Thymus (tissue), 14 donors: ENCODE data around the gene PCIF1. TPM values are rescaled to one million over a fixed set of nuclear protein-coding genes. Genes with fewer than 3 reads are reported as not detected.

Experiments used
- DNase-seq, 9 donors: peaks; one replicate each; pipeline ENCODE4 v3.0.0-alpha.2; 2013; ENCODE audit warnings: low spot score in 9 of 9, low read depth in 6 of 9, missing footprints in 1 of 9
- H3K27ac ChIP-seq, 2 donors: one replicate each; pipeline ENCODE4 v1.5.1; 2013; ENCODE audit warnings: control low read depth in 1 of 2, low read depth in 1 of 2, low read length in 1 of 2, mild to moderate bottlenecking in 1 of 2, moderate library complexity in 1 of 2
- H3K27me3 ChIP-seq, 2 donors: one replicate each; pipeline ENCODE4 v1.5.1; 2013; ENCODE audit warnings: low read length in 1 of 2; ENCODE audit not compliant: control insufficient read depth in 2 of 2, insufficient read depth in 1 of 2
- H3K36me3 ChIP-seq, 2 donors: one replicate each; pipeline ENCODE4 v1.5.1; 2013; ENCODE audit warnings: low read length in 1 of 2, mild to moderate bottlenecking in 1 of 2, moderate library complexity in 1 of 2; ENCODE audit not compliant: control insufficient read depth in 2 of 2, insufficient read depth in 2 of 2
- H3K4me1 ChIP-seq, 2 donors: one replicate each; pipeline ENCODE4 v1.5.1; 2013; ENCODE audit warnings: low read length in 2 of 2; ENCODE audit not compliant: control insufficient read depth in 2 of 2, insufficient read depth in 2 of 2
- H3K4me3 ChIP-seq, 2 donors: one replicate each; pipeline ENCODE4 v1.5.1; 2013; ENCODE audit warnings: low read length in 2 of 2, control low read depth in 1 of 2, mild to moderate bottlenecking in 1 of 2
- H3K9me3 ChIP-seq, 2 donors: one replicate each; pipeline ENCODE4 v1.5.1; 2013; ENCODE audit warnings: low read length in 1 of 2, mild to moderate bottlenecking in 1 of 2; ENCODE audit not compliant: control insufficient read depth in 2 of 2, insufficient read depth in 1 of 2
- WGBS: extraction: QIAGEN DNeasy Blood & Tissue Kit; methylation state at CpG from one replicate; pipeline ENCODE4 v1.1.7; 2013; 5-methylcytosine and 5-hydroxymethylcytosine counted together
- long read RNA-seq, 10 donors: transcript quantifications; one replicate each; lab custom pipeline, GENCODE V29; 2026
- polyA plus RNA-seq: library from polyadenylated mRNA; stranded (reverse); fragments of 200-250 nt; gene quantifications from one replicate; pipeline ENCODE4 v1.2.3, GENCODE V29; 2013
- total RNA-seq: library from RNA; stranded (reverse); fragments of 120-200 nt; gene quantifications from one replicate; pipeline ENCODE4 v1.2.4, GENCODE V29; 2013
- donor health status: healthy.

The PCIF1 gene
- 13.9 TPM for total RNA-seq
- 37.4 TPM for polyA plus RNA-seq
- long read RNA-seq, donor 1, partial matches to known transcripts = 0 of 1 reads
- long read RNA-seq, donor 1, other reads (novel, unspliced or antisense) = 0 of 1 reads
- long read RNA-seq, donor 2, transcript PCIF1-203 (2 exons, 627 nt) = minor isoform, 8 of 34 reads
- long read RNA-seq, donor 2, transcript PCIF1-201 (17 exons, 2,747 nt) = major isoform, 12 of 34 reads
- long read RNA-seq, donor 2, partial matches to known transcripts = 14 of 34 reads
- long read RNA-seq, donor 2, other reads (novel, unspliced or antisense) = 0 of 34 reads
- long read RNA-seq, donor 3, transcript PCIF1-203 (2 exons, 627 nt) = major isoform, 8 of 15 reads
- long read RNA-seq, donor 3, transcript PCIF1-201 (17 exons, 2,747 nt) = minor isoform, 7 of 15 reads
- long read RNA-seq, donor 3, partial matches to known transcripts = 0 of 15 reads
- long read RNA-seq, donor 3, other reads (novel, unspliced or antisense) = 0 of 15 reads
- long read RNA-seq, donor 4, transcript PCIF1-201 (17 exons, 2,747 nt) = major isoform, 5 of 11 reads
- long read RNA-seq, donor 4, partial matches to known transcripts = 6 of 11 reads
- long read RNA-seq, donor 4, other reads (novel, unspliced or antisense) = 0 of 11 reads
- long read RNA-seq, donor 5, transcript PCIF1-201 (17 exons, 2,747 nt) = major isoform, 15 of 21 reads
- long read RNA-seq, donor 5, transcript PCIF1-203 (2 exons, 627 nt) = minor isoform, 6 of 21 reads
- long read RNA-seq, donor 5, partial matches to known transcripts = 0 of 21 reads
- long read RNA-seq, donor 5, other reads (novel, unspliced or antisense) = 0 of 21 reads
- long read RNA-seq, donor 6, transcript PCIF1-201 (17 exons, 2,747 nt) = major isoform, 11 of 19 reads
- long read RNA-seq, donor 6, transcript PCIF1-203 (2 exons, 627 nt) = minor isoform, 8 of 19 reads
- long read RNA-seq, donor 6, partial matches to known transcripts = 0 of 19 reads
- long read RNA-seq, donor 6, other reads (novel, unspliced or antisense) = 0 of 19 reads
- long read RNA-seq, donor 7, transcript PCIF1-203 (2 exons, 627 nt) = major isoform, 6 of 10 reads
- long read RNA-seq, donor 7, partial matches to known transcripts = 0 of 10 reads
- long read RNA-seq, donor 7, other reads (novel, unspliced or antisense) = 0 of 10 reads
- long read RNA-seq, donor 8, partial matches to known transcripts = 0 of 3 reads
- long read RNA-seq, donor 8, other reads (novel, unspliced or antisense) = 0 of 3 reads
- long read RNA-seq, donor 9, transcript PCIF1-203 (2 exons, 627 nt) = major isoform, 5 of 9 reads
- long read RNA-seq, donor 9, partial matches to known transcripts = 0 of 9 reads
- long read RNA-seq, donor 9, other reads (novel, unspliced or antisense) = 0 of 9 reads
- long read RNA-seq, donor 10, transcript PCIF1-203 (2 exons, 627 nt) = major isoform, 6 of 18 reads
- long read RNA-seq, donor 10, transcript PCIF1-201 (17 exons, 2,747 nt) = major isoform, 6 of 18 reads
- long read RNA-seq, donor 10, partial matches to known transcripts = 6 of 18 reads
- long read RNA-seq, donor 10, other reads (novel, unspliced or antisense) = 0 of 18 reads

DNA sequence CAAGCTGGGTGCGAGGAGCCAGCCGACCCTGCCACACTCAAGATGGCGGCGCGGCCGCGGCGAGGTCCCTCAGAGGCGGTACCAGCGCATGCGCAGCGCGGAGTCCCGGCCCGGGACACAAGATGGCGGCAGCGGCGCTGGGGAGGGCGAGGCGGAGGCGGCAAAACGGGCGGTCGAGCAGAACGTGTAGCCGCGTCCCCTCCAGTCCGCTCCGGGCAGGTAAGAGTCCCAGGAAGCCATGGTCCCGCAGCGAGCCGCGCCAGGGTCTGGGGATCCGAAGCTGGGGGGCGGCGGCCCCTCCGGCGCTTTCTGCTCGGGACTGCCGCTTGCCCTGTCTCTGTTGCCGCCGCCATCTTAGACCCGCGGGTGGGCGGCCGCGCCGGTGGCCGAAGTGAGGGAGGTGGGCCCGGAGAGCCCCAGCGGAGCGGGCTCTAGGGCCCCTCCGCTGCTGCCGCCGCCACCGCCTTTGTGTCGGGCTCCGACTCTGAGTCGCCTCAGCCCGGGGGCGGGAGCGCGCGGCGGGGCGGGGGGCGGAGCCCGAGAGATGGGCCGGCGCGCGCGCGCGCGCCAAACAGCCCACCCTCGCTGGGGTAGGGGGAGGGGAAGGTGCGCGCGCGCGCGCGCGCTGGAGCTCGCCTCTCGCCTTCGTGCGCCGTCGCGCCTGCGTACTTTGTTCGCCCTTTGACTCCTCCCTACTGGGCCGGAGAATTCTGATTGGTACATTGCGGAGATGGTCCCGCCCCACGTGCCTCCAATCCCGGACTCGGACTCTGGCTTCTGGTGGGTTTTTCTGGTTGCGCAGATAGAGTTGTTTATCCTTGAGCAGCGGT, at the start of gene PCIF1:
Gene PCIF1, plus strand, starts transcription at position 98 of the 830 bp plus-strand sequence. CDS start 4,317 bp downstream, outside the sequence.
- Histone ChIP-seq H3K4me3 (peak within 1 kb of the TSS; percentile 79 to 81), H3K4me1 (peaks cover 4 to 16% of the 10 kb centered on the region in 2 donors), H3K27me3 (no peaks in the 10 kb centered on the region), H3K36me3 (peaks cover 29 to 30% of the 10 kb centered on the region in 2 donors), H3K9me3 (no peaks in the 10 kb centered on the region), H3K27ac (peak within 1 kb of the TSS; percentile 98 to 99)
- DNase-seq = peak; percentile 96 to 100 (median 99)
- under 1% methylated on average over 102 of the region's 102 CpGs for WGBS

- H3K4me3 ChIP-seq = no peak overlapping the region
- H3K9me3 ChIP-seq = no peaks in the 10 kb centered on the region
- WGBS = 96% methylated on average over 19 of the region's 19 CpGs
- H3K27me3 ChIP-seq = peaks cover 0 to 7% of the 10 kb centered on the region in 2 donors
- H3K36me3 ChIP-seq = peaks cover 24 to 33% of the 10 kb centered on the region in 2 donors
- H3K27ac ChIP-seq = no peak overlapping the region
- DNase-seq = no peak
- peaks cover 10 to 24% of the 10 kb centered on the region in 2 donors for H3K4me1 ChIP-seq
These were observed 47.7 kb upstream of the PCIF1 start for GRCh38 chr20:45886590-45887345.

DNA sequence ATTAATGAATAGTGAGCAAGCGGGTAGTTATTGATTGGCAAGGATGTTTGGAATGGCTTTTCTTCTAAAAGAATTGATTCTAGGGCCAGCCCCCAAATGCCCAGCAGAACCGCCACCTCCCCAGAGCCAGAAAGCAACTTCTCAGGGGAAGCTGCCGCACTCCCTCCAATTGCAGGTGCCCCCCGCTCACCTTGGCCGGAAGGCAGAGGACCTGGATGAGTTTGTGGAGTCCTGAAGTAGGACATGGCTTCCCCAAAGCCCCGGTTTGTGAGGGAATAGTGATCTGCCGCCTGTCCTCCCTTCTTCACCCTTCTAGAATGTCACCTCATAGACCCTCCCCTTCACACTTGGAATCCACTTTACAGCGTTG, 47.2 kb upstream of the PCIF1 start, which contains the start of gene SPATA25:
Gene SPATA25, minus strand, starts transcription at position 277 of the 370 bp plus-strand sequence. Its CDS starts 32 bp downstream, at position 245.
- Histone ChIP-seq H3K27ac (no peak within 1 kb of the TSS), H3K36me3 (peaks cover 24 to 33% of the 10 kb centered on the region in 2 donors), H3K4me1 (peaks cover 14 to 29% of the 10 kb centered on the region in 2 donors), H3K27me3 (peaks cover 0 to 7% of the 10 kb centered on the region in 2 donors), H3K4me3 (no peak within 1 kb of the TSS), H3K9me3 (no peaks in the 10 kb centered on the region)
- WGBS = 96% methylated on average over 8 of the region's 8 CpGs
- no peak for DNase-seq

DNA sequence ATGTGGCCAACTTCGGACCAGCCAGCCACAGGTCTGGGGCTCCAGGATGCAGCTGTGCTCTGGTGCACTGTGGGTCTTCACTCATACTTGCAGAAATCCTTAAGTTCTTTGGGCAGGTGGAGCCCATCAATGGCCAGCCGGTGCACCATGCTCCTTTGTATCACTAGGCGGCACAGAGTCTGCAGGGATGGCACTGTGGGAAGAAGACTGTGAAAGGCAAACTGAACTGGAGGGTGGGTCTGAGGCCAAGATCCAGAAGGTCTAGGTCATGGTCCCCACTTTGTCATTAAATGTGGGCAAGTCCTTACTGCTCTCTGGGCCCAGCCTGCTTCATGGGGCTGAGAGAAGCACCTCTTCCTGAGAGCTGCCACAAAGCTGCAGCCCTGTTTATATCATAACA, 45.8 kb upstream of the PCIF1 start:
- Histone ChIP-seq H3K9me3 (no peaks in the 10 kb centered on the region), H3K4me1 (peaks cover 14 to 29% of the 10 kb centered on the region in 2 donors), H3K36me3 (peaks cover 19 to 20% of the 10 kb centered on the region in 2 donors), H3K27ac (no peak overlapping the region), H3K4me3 (no peak overlapping the region), H3K27me3 (peaks cover 0 to 7% of the 10 kb centered on the region in 2 donors)
- 94% methylated on average over 3 of the region's 3 CpGs for WGBS
- DNase-seq = no peak

DNA sequence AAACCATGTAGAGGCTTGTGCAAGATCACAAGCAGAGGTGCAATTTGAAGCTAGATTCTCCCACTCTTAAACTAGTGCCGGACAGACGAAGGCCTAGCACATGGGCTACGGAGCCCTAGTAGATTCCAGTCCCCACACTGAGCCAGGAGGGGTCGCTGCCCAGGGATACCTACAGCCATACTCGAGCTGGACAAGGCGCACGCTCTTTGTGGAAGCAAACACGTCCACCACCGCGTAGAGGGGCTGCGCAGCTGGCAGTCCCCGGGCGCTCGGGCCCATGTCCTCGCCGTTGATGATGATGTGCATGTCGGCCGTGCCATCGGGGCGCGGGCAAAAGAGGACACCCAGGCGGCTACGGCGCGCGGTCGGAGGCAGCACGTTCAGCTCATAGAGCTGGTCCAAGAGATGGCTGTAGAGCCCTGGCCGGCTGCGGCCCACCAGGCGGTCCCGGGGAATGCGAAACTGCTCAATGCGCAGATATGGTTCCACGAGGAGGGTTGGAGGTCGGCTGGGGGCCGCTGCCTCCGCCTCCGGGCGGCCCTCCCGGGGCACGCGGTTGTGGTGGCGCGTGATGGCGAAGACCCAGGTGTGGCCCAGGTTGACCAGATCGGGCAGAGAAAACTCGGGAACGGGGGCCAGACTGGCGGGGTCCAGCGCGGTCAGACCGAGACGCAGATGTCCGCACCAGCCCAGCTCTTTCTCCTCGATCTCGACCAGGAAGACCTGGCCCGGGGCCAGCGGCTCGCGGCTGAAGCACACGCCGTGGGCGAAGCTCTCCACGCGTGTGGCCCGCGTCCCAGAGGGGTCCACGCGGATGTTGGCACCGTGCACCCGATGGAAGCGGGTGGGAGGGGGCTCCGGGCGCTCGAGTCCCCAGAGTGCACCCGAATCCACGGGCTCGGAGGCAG, 44.2 kb upstream of the PCIF1 start:
- peak overlapping the region; percentile 69 to 94 for H3K4me3 ChIP-seq
- no peaks in the 10 kb centered on the region for H3K9me3 ChIP-seq
- peak in 2 of 9 donors; percentile 44 to 61 for DNase-seq
- peaks cover 14 to 22% of the 10 kb centered on the region in 2 donors for H3K4me1 ChIP-seq
- H3K27ac ChIP-seq = peak overlapping the region; percentile 30 to 40
- peaks cover 0 to 7% of the 10 kb centered on the region in 2 donors for H3K27me3 ChIP-seq
- WGBS = 3% methylated on average over 79 of the region's 79 CpGs
- H3K36me3 ChIP-seq = peaks cover 25 to 29% of the 10 kb centered on the region in 2 donors

DNA sequence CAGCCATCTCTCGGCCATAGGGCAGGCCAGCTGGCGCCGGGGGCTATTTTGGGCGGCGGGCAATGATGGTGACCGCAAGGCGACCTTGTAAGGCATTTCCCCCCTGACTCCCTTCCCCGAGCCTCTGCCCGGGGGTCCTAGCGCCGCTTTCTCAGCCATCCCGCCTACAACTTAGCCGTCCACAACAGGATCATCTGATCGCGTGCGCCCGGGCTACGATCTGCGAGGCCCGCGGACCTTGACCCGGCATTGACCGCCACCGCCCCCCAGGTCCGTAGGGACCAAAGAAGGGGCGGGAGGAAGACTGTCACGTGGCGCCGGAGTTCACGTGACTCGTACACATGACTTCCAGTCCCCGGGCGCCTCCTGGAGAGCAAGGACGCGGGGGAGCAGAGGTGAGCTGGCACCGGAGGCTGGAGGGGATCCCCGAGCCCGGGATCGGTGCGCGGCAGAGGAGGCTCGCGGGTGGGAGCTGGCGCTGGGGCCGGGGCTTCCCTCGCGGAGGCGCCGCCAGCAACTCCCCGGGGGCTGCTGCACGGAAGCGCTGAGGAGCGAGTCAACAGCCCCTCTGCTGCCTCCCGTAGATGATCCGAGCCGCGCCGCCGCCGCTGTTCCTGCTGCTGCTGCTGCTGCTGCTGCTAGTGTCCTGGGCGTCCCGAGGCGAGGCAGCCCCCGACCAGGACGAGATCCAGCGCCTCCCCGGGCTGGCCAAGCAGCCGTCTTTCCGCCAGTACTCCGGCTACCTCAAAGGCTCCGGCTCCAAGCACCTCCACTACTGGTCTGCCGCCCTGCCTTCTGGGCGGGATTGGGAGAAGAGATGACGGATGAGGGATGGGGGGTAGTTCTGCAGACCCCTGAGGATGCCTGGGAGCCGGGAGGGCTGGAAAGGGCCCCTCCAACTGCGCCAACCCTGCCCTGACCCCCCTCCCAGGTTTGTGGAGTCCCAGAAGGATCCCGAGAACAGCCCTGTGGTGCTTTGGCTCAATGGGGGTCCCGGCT, 43.2 kb upstream of the PCIF1 start, which contains the start of the genes CTSA and NEURL2:
Gene CTSA, plus strand, starts transcription at position 351 of the 999 bp plus-strand sequence. Its CDS starts 234 bp downstream, at position 585.
Gene NEURL2, minus strand, starts transcription at position 224 of the 999 bp plus-strand sequence. Its CDS starts 217 bp downstream, at position 7.
- peaks cover 14 to 22% of the 10 kb centered on the region in 2 donors for H3K4me1 ChIP-seq
- DNase-seq = peak in 8 of 9 donors; percentile 75 to 95 (median 84)
- peaks cover 0 to 7% of the 10 kb centered on the region in 2 donors for H3K27me3 ChIP-seq
- H3K9me3 ChIP-seq = no peaks in the 10 kb centered on the region
- 1% methylated on average over 78 of the region's 78 CpGs for WGBS
- H3K36me3 ChIP-seq = peaks cover 26 to 33% of the 10 kb centered on the region in 2 donors
- H3K27ac ChIP-seq = peak within 1 kb of the TSS; percentile 37 to 72
- peak within 1 kb of the TSS; percentile 69 to 94 for H3K4me3 ChIP-seq
